Measurements from ENCODE around the gene RBM4B. TPM values are rescaled to one million over a fixed set of nuclear protein-coding genes. Genes with fewer than 3 reads are reported as not detected.

Gene RBM4B
- total and polyA plus RNA-seq, 7 donors, result 3.6 to 12.8 (median 10.0) TPM

DNA sequence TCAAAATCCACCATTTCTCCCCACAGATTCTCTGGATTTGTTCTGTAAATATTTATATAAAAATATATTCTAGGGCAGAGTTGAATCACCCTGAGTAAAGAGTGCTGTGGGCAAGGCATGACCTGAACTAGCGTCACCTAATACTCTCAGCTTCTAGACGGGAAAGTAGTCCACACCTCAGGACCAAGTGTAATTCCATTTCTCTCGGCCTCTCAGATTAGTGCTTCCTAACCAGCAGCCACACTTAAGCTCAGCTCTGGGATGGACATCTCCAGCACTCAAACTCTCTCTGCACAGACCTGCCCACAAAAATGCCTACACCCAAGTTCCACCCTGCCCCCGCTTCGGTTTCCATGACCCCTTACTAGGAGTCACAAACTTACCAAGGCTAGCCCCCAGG is 46.0 kb upstream of the RBM4B start:
- H3K27me3 ChIP-seq (ENCODE audit: insufficient read depth in 3 of 3, low read length in 2 of 3), result peaks cover 0 to 56% (median 14%) of the 10 kb centered on the region in 3 donors
- ATAC-seq, result no peak

GRCh38 chr11:66722745-66723651 is 45.3 kb upstream of the RBM4B start:
- WGBS, 3 donors, result 88 to 91% (median 91%) methylated on average over 16 of the region's 16 CpGs
- H3K4me3 ChIP-seq, result no peak overlapping the region
- no peaks in the 10 kb centered on the region for H3K4me1 ChIP-seq
- no peaks in the 10 kb centered on the region for H3K9me3 ChIP-seq
- H3K27me3 ChIP-seq (ENCODE audit: insufficient read depth in 3 of 3, low read length in 2 of 3), result peaks cover 0 to 59% (median 10%) of the 10 kb centered on the region in 3 donors
- peak in 1 of 2 donors; percentile 15 for DNase-seq
- H3K36me3 ChIP-seq (ENCODE audit: insufficient read depth in 1 of 2, low read depth in 1 of 2), result no peaks in the 10 kb centered on the region
- TF ChIP-seq CTCF (IDR thresholded peaks at IDR 0.05), result no peak
- no peak for ATAC-seq
- intact Hi-C loops (cut with DNase I), result no loop called here
- no peak overlapping the region for H3K27ac ChIP-seq

More for the DNA sequence above, 46.0 kb upstream of the RBM4B start:
- Histone ChIP-seq H3K4me1 (no peaks in the 10 kb centered on the region), H3K4me3 (no peak overlapping the region), H3K36me3 (ENCODE audit: insufficient read depth in 1 of 2, low read depth in 1 of 2) (no peaks in the 10 kb centered on the region), H3K27ac (no peak overlapping the region), H3K9me3 (no peaks in the 10 kb centered on the region)
- no peak for TF ChIP-seq CTCF (IDR thresholded peaks at IDR 0.05)
- DNase-seq, result no peak
- 92 to 98% (median 95%) methylated on average over 5 of the region's 5 CpGs for WGBS, 3 donors
- intact Hi-C loops (cut with DNase I), result no loop called here

DNA sequence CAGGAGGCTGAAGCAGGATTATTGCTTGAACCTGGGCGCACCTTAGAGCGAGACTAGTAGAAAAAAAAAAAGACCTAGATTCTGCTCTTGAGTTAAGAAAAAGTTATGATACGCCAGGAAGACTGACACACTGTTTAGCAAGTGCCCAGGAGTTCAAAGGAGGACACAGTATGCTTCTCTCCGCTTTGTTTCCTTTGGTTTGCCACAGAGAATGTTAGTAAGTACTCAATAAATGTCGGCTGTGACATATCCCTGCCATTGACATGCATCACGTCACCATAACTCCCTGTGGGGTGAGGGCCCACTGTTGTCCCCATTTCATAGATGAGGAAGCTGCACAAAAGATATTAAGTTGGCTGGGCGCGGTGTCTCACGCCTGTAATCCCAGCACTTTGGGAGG is 44.3 kb upstream of the RBM4B start:
- TF ChIP-seq CTCF (IDR thresholded peaks at IDR 0.05), result no peak
- ATAC-seq (no peak), DNase-seq (no peak)
- Histone ChIP-seq H3K4me3 (no peak overlapping the region), H3K27ac (no peak overlapping the region), H3K9me3 (no peaks in the 10 kb centered on the region), H3K4me1 (no peaks in the 10 kb centered on the region), H3K27me3 (ENCODE audit: insufficient read depth in 3 of 3, low read length in 2 of 3) (peaks cover 0 to 54% (median 5%) of the 10 kb centered on the region in 3 donors), H3K36me3 (ENCODE audit: insufficient read depth in 1 of 2, low read depth in 1 of 2) (no peaks in the 10 kb centered on the region)
- intact Hi-C loops (cut with DNase I), result no loop called here
- 94 to 95% (median 95%) methylated on average over 9 of the region's 9 CpGs for WGBS, 3 donors

DNA sequence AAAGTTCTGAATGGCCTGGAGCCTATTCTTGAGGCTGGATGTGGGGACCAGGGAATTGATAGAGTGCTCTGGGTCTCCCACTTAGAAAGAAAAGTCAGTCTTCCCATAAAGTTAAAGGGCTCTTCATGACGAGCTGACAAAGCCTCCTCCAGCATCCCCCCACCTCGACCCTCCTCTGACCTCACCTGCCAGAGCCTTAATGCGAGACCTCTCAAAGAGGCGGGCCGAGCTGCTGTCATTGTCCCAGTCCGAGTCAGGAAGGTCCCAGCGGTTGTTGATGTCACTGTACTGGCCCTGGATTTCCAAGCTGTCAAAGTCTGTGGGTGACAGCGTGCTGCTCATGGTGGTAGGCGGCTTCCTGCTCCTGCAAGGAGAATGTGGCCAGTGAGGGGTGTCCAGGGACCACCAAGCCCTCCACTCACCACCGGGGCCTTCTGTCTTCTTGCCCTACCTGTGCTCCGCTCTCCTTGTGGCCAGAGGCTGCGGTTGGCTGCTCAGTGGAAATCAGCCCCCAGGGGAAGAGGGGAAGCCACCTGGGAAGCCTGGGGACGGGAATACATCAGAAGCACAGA is 43.3 kb upstream of the RBM4B start:
- Histone ChIP-seq H3K27me3 (ENCODE audit: insufficient read depth in 3 of 3, low read length in 2 of 3) (peaks cover 0 to 46% (median 4%) of the 10 kb centered on the region in 3 donors), H3K4me1 (no peaks in the 10 kb centered on the region), H3K36me3 (ENCODE audit: insufficient read depth in 1 of 2, low read depth in 1 of 2) (no peaks in the 10 kb centered on the region), H3K4me3 (no peak overlapping the region), H3K27ac (no peak overlapping the region), H3K9me3 (no peaks in the 10 kb centered on the region)
- 83 to 88% (median 86%) methylated on average over 13 of the region's 13 CpGs for WGBS, 3 donors
- DNase-seq (peak in 1 of 2 donors; percentile 38), ATAC-seq (no peak)
- intact Hi-C loops (cut with DNase I), result no loop called here
- TF ChIP-seq CTCF (IDR thresholded peaks at IDR 0.05), result no peak

All from psoas muscle (tissue), 8 donors.